ENCODE measurements around the gene TMEM63B. TPM values are rescaled to one million over a fixed set of nuclear protein-coding genes. Genes with fewer than 3 reads are reported as not detected.

TMEM63B gene
- total RNA-seq, 1 experiment from 2014 or later: 24.9 TPM

GRCh38 chr6:44156494-44157151, 29.3 kb downstream of the TMEM63B start:
- H3K27me3 ChIP-seq (ENCODE audit: control insufficient read depth, insufficient read depth, low read length): no peaks in the 10 kb centered on the region
- 0 out of 2 replicates have a peak, but pooled peaks cover 1% of the 10 kb centered on the region for H3K36me3 ChIP-seq (replicated peaks; ENCODE audit: control insufficient read depth, insufficient read depth, low read length)
- H3K4me3 ChIP-seq (ENCODE audit: insufficient read depth, low read depth, low read length): no peak overlapping the region
- DNase-seq: peak; percentile 67

- Histone ChIP-seq H3K27me3 (ENCODE audit: control insufficient read depth, insufficient read depth, low read length) (no peaks in the 10 kb centered on the region), H3K4me3 (ENCODE audit: insufficient read depth, low read depth, low read length) (no peak overlapping the region), H3K36me3 (replicated peaks; ENCODE audit: control insufficient read depth, insufficient read depth, low read length) (0 out of 2 replicates have a peak, but pooled peaks cover 1% of the 10 kb centered on the region)
- peak; percentile 44 for DNase-seq
These were observed 29.8 kb downstream of the TMEM63B start for GRCh38 chr6:44157152-44157521.

DNA sequence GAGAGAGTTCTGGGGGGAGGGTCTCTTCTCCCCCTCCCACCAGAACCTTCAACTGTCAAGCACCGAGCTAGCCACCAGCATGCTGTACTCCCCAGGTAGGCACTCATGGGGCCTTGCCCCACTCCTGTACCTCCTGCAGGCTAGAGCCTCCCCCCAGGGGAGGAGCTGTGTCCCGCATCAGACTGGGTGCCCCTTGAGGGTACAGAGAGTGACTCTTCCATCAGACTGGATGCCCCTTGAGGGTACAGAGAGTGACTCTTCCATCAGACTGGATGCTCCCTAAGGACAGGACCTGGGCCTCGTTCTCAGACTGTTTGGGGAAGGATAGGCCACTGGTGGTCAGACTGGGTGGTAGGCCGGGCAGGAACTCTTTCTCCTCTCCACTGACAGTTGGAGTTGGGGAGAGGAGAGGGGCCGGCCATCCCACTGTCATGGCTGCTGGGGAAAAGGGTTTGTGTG, 31.4 kb downstream of the TMEM63B start, which contains the start of gene CAPN11:
TSS of gene CAPN11 (plus strand) at position 51 of the 459 bp plus-strand sequence. CDS start at position 80, 29 bp downstream.
- no peak for DNase-seq
- Histone ChIP-seq H3K27me3 (ENCODE audit: control insufficient read depth, insufficient read depth, low read length) (no peaks in the 10 kb centered on the region), H3K36me3 (replicated peaks; ENCODE audit: control insufficient read depth, insufficient read depth, low read length) (no peaks in the 10 kb centered on the region), H3K4me3 (ENCODE audit: insufficient read depth, low read depth, low read length) (no peak within 1 kb of the TSS)

DNA sequence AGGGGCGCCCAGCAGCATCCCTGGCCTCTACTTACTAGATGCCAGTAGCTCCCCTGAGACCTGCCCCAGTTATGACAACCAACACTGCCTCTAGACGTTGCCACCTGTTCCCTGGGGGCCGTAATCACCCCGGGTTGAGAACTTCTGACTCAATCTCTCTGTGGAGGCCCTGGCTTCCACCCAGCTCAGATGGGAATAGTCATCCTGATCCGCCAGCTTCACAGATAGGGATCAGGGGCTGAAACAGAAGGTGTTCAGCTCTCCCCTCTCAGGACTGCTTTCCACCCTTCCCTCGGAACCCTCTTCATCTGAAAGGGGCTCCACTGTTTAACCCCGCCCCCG, 34.6 kb downstream of the TMEM63B start:
- no peak for DNase-seq

DNA sequence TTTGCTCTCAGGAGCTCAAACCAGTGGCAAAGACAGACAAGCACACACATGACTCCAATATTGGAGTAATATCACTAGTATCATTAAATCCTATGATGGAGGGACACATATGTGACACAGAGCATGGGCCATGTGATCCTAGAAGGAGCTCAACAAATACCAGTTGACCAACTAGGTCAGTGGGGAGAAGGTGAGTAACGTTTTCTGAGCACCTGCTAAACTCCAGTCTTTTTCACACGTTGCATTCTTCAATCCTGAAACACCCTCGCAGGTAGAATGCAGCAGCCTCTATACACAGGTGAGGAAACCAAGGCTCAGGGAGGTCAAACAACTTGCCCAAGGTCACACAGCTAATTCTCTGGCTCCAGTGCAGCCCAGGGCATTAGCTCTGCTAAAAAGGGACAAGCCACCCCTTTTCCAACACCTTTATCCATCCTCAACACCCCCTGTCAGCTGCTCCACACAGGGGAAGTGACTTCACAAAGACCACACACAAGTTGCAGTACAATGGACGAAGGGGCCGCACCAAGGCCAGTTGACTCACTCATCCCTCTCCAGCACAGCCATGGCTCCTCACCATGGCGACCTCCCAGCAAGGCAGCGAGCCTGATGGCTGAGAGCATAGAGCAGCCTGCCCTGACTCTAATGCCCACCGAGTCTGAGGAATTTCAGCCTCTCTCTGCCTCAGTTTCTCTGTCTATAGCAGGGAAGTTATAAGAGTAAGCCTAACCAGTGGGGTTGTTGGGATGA, 35.7 kb downstream of the TMEM63B start:
- no peaks in the 10 kb centered on the region for H3K36me3 ChIP-seq (replicated peaks; ENCODE audit: control insufficient read depth, insufficient read depth, low read length)
- no peaks in the 10 kb centered on the region for H3K27me3 ChIP-seq (ENCODE audit: control insufficient read depth, insufficient read depth, low read length)
- DNase-seq: no peak
- no peak overlapping the region for H3K4me3 ChIP-seq (ENCODE audit: insufficient read depth, low read depth, low read length)

More for the DNA sequence above, 34.6 kb downstream of the TMEM63B start:
- Histone ChIP-seq H3K4me3 (ENCODE audit: insufficient read depth, low read depth, low read length) (no peak overlapping the region), H3K36me3 (replicated peaks; ENCODE audit: control insufficient read depth, insufficient read depth, low read length) (no peaks in the 10 kb centered on the region), H3K27me3 (ENCODE audit: control insufficient read depth, insufficient read depth, low read length) (no peaks in the 10 kb centered on the region)

GRCh38 chr6:44166116-44166515, 38.8 kb downstream of the TMEM63B start:
- no peaks in the 10 kb centered on the region for H3K27me3 ChIP-seq (ENCODE audit: control insufficient read depth, insufficient read depth, low read length)
- H3K4me3 ChIP-seq (ENCODE audit: insufficient read depth, low read depth, low read length): no peak overlapping the region
- DNase-seq: no peak
- H3K36me3 ChIP-seq (replicated peaks; ENCODE audit: control insufficient read depth, insufficient read depth, low read length): no peaks in the 10 kb centered on the region

DNA sequence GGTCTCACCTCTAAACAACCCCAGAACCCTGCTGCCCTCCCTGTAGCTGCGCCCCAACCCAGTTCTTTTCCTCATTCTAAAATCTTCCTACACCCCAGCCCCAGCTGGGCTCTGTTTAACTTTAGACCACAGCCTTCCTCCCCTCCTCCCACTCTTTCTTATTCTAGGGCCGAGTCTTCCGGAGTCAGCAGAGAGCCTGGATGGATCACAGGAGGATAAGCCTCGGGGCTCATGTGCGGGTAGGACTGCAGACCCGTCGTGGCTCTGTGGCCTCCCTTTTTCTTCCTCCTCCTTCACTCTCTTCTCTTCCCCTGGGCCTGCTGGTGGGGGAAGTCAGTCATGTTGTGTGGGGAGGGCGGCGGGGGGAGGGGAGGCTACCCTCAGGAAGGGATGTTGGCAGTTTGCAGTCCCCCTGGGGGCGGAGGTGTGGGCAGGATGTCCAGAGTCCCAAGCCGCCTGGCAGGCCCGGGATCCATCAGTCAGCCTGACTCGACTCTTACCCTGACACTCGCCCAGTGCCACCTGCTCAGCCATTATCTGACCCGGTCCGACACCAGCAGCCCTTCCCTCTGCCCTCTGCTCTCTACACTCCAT, 39.3 kb downstream of the TMEM63B start:
- DNase-seq: peak; percentile 80
- H3K4me3 ChIP-seq (ENCODE audit: insufficient read depth, low read depth, low read length): no peak overlapping the region

GRCh38 chr6:44167567-44167966, 40.2 kb downstream of the TMEM63B start:
- H3K4me3 ChIP-seq (ENCODE audit: insufficient read depth, low read depth, low read length): no peak overlapping the region
- no peak for DNase-seq
- no peaks in the 10 kb centered on the region for H3K36me3 ChIP-seq (replicated peaks; ENCODE audit: control insufficient read depth, insufficient read depth, low read length)
- no peaks in the 10 kb centered on the region for H3K27me3 ChIP-seq (ENCODE audit: control insufficient read depth, insufficient read depth, low read length)

More for the DNA sequence above, 39.3 kb downstream of the TMEM63B start:
- no peaks in the 10 kb centered on the region for H3K36me3 ChIP-seq (replicated peaks; ENCODE audit: control insufficient read depth, insufficient read depth, low read length)
- H3K27me3 ChIP-seq (ENCODE audit: control insufficient read depth, insufficient read depth, low read length): no peaks in the 10 kb centered on the region

- DNase-seq: no peak
- no peak overlapping the region for H3K4me3 ChIP-seq (ENCODE audit: insufficient read depth, low read depth, low read length)
- H3K27me3 ChIP-seq (ENCODE audit: control insufficient read depth, insufficient read depth, low read length): no peaks in the 10 kb centered on the region
- no peaks in the 10 kb centered on the region for H3K36me3 ChIP-seq (replicated peaks; ENCODE audit: control insufficient read depth, insufficient read depth, low read length)
These were observed 41.8 kb downstream of the TMEM63B start for GRCh38 chr6:44169154-44169553.

DNA sequence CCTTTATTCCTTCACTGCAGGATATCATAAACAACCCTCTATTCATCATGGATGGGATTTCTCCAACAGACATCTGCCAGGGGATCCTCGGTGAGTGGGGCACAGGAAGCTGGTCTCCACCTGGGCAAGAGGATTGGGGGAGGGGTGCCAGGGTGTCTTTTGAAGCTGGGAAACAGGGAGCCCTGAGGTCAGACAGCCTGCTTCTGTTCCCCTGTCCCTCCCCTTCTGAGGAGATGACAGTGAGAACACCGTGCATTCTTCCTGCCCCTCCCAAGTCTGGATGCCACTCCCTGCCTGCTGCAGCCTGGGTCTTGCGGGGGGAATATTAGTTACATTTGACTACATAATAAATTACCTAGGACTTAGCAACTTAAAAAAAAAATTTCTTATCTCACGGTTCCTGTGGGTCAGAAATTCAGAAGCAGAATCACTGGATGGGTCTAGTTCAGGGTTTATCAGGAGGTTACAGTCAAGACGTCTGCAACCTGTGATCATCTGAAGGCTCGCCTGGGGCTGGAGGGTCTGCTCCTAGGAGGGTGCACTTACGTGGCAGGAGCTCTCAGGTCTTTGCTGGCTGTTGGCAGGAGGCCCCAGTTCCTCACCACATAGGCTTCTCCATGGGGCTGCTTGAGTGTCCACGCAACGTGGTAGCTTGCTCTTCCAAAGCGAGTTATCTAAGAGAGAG, 42.7 kb downstream of the TMEM63B start:
- Histone ChIP-seq H3K36me3 (replicated peaks; ENCODE audit: control insufficient read depth, insufficient read depth, low read length) (no peaks in the 10 kb centered on the region), H3K27me3 (ENCODE audit: control insufficient read depth, insufficient read depth, low read length) (no peaks in the 10 kb centered on the region), H3K4me3 (ENCODE audit: insufficient read depth, low read depth, low read length) (no peak overlapping the region)
- no peak for DNase-seq

DNA sequence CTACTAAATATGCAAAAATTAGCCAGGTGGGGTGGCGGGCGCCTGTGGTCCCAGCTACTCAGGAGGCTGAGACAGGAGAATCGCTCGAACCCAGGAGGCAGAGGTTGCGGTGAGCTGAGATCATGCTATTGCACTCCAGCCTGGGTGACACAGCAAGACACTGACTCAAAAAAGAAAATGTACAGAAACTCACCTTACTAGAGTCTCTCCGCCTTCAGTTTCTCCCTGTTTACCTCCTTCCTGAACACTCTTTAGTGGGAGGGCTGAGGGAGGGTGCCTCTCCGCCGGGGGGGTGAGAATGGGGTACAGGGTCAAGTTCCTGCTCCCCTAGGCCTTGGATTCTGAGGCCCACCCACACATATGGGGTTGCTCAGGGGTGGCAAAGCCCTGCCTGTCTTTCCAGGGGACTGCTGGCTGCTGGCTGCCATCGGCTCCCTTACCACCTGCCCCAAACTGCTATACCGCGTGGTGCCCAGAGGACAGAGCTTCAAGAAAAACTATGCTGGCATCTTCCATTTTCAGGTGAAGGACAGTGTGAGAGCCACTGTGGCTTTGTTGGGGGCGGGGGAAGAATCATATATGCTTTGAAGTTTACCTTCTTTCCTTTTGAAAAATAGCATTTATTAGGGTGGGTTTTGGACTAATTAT, 44.7 kb downstream of the TMEM63B start:
- no peaks in the 10 kb centered on the region for H3K36me3 ChIP-seq (replicated peaks; ENCODE audit: control insufficient read depth, insufficient read depth, low read length)
- H3K27me3 ChIP-seq (ENCODE audit: control insufficient read depth, insufficient read depth, low read length): no peaks in the 10 kb centered on the region
- no peak overlapping the region for H3K4me3 ChIP-seq (ENCODE audit: insufficient read depth, low read depth, low read length)
- no peak for DNase-seq

DNA sequence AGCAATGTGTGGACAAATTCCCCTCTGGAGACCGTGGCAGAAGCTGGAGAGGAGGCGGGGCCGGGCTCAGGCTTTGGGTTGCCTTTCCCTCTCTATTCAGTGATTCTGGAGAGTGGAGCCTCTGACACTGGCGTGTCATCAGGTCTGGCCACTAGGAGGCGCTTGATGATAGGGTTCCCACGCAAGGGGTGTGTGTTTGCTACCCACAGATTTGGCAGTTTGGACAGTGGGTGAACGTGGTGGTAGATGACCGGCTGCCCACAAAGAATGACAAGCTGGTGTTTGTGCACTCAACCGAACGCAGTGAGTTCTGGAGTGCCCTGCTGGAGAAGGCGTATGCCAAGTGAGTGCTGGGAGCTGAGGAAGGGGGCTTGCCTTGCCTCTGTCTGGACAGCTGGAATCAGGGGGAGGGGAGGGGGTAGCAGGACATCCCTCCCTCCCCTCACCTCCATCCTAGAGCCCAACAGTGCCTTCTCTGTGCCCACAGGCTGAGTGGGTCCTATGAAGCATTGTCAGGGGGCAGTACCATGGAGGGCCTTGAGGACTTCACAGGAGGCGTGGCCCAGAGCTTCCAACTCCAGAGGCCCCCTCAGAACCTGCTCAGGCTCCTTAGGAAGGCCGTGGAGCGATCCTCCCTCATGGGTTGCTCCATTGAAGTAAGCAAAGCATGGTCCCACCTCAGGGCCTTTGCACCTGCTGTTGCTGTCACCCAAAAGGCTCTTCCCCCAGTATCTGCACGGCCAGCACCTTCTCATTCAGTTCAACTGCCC, 45.6 kb downstream of the TMEM63B start:
- H3K27me3 ChIP-seq (ENCODE audit: control insufficient read depth, insufficient read depth, low read length): no peaks in the 10 kb centered on the region
- peak; percentile 91 for DNase-seq
- no peak overlapping the region for H3K4me3 ChIP-seq (ENCODE audit: insufficient read depth, low read depth, low read length)
- H3K36me3 ChIP-seq (replicated peaks; ENCODE audit: control insufficient read depth, insufficient read depth, low read length): no peaks in the 10 kb centered on the region

DNA sequence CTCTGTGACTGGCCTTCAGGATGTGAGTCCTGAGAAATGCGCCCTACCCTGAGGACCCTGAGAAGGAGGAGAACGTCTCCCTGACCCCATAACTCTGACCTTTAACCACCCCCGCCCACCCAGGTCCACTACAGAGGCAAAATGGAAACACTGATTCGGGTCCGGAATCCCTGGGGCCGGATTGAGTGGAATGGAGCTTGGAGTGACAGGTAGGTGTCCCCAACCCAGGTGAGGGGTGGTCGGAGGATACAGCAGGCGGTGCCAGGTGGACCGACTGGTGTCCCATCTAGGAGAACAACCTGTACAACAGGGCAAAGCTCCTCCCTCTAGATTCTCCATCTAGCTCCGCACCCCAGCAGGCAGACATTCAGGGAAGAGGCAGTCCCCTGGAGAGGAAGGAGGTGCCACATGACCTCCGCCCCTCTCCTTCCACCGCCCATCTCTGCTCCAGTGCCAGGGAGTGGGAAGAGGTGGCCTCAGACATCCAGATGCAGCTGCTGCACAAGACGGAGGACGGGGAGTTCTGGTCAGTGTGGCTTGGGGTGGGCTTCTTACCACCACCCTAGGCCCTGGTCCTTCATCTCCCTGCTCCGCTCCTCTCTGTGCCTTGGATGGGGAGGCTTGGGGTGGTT, 48.9 kb downstream of the TMEM63B start:
- no peaks in the 10 kb centered on the region for H3K36me3 ChIP-seq (replicated peaks; ENCODE audit: control insufficient read depth, insufficient read depth, low read length)
- H3K4me3 ChIP-seq (ENCODE audit: insufficient read depth, low read depth, low read length): no peak overlapping the region
- H3K27me3 ChIP-seq (ENCODE audit: control insufficient read depth, insufficient read depth, low read length): no peaks in the 10 kb centered on the region
- peak; percentile 39 for DNase-seq
